Inflammatory macrophage treated with lipopolysaccharide for 1 hour (primary cell): ENCODE results near the gene KRT10.
"Not testable (repeated sequence)": the region's sequence is repeated elsewhere in the genome, so short reads cannot be mapped to it uniquely, and the experiment has no call there.

Experiments
- DNase-seq, 2 donors: peaks; one replicate each; pipeline ENCODE4 v3.0.0-alpha.2; 2020 to 2022

KRT10 gene

GRCh38 chr17:40830085-40830776, 7.8 kb upstream of the KRT10 start:
- no peak for DNase-seq

DNA sequence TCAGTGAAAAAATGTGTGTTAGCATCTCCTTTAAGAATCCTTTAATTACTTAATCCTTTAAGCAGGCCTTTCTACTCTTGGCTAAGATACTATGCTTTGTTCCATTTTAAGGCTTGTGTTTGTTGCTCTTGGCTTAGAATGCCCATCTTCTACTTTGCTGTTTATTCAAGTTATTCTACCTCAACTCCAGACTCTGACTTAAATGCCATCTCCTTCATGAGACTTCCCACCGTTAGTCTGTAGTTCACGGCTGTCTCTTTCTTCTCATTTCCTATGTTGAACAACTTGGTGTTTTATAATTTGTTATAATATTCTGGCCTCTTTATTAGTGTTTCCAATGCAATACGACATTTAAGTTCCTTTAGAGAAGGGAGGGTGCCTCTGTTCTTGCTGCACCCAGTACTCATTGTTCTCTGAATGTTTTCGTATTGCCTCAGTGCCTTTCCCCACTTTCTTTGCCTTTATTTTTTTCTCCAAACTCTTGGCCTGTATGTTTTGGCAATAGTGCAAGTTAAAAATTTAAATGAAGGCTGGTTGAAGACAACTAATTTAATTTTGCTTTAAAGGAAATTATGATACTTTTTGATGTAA, 6.1 kb upstream of the KRT10 start:
- no peak for DNase-seq

DNA sequence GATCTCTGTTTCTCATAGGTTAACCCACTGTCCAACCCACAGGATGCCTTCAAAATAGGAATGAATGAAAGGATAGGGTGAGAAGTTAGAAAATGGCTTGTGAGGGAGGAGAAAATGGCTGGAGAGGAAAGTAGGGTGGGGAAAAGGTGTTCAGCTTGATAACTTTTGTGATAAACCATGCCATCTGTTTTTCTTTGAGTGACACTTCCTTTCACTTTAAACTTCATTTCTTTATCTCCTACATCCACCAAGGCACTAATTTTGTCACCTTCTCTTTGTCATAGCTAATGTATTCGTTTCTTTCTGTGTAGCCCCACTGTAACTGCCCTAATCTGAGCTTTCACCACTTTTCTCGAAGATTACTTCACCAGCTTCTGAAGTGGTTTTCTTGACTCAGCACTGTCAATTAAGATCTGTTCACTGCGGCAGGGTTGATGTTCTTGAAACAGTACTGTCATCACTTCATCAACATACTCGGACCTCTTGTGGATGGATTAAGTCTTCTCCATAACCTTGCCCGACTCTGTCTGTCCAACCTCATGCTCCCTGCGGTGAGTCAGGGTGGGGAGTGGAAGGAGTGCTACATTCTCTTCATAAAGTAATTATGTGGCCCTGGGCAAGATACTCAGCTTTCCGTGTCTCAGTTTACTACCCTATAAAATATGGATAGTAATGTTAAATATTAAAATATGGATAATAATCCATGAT, 5.5 kb upstream of the KRT10 start:
- DNase-seq = no peak

GRCh38 chr17:40825599-40825998, 3.2 kb upstream of the KRT10 start:
- DNase-seq = no peak

DNA sequence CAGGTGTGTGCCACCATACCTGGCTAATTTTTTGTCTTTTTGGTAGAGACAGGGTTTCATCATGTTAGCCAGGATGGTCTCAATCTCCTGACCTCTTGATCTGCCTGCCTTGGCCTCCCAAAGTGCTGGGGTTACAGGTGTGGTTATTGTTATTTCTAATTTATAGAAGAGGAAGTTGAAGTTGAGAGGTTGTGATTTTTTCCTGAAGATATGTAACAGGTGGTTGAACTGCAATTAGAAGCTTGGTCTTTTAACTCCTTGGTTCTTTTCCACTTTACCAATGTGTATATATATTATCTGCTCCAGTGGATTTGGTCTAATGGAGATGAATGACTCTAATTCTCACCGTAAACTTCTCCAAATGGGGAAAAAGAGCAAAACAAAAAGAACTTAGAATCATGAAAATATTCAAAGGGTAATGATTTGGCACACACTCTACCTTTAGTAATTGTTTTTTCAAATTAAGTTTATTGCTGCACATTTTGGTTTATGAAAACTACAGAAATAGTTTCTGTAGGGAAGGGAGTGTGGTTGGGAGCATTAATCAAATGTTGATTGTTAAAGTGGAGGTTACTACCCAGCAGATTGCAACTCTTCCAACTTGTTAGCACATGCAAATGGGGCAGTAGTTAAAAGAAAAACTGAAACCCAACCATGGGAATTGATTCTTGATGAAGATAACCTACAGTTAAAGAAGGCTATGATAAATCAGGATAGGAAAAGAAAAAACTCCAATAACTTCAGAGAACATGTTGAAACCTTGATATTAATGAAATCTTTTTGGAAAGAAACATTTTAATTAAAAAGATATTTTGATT, 1.8 kb upstream of the KRT10 start:
- no peak for DNase-seq

- DNase-seq = no peak
Measured at GRCh38 chr17:40821536-40821935, 878 bp downstream of the KRT10 start.

DNA sequence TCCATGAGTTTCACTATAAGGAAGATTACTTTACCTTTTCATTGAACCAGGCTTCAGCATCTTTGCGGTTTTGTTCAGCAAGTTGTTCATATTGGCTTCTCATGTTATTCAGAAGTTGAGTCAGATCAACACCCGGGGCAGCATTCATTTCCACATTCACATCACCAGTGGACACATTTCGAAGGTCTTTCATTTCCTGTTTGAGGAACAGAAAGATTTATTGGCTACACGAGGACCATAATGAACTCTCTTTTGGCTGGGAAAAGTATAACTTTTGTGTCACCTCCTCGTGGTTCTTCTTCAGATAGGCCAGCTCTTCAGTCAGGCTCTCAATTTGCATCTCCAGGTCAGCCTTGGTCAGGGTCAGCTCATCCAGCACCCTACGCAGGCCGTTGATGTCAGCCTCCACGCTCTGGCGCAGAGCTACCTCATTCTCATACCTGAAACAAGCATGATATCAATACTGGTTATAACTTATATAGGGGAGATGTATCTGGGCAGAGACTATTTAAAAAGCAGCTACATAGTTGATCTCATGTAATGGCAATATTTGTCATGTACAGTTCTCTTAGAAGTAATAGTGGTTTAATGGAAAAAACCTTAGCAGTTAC, 2.1 kb downstream of the KRT10 start:
- DNase-seq = no peak

- DNase-seq = no peak
Measured at GRCh38 chr17:40819528-40820125, 2.8 kb downstream of the KRT10 start.

GRCh38 chr17:40818733-40819527, 3.5 kb downstream of the KRT10 start:
- DNase-seq = peak; percentile 71 to 86

DNA sequence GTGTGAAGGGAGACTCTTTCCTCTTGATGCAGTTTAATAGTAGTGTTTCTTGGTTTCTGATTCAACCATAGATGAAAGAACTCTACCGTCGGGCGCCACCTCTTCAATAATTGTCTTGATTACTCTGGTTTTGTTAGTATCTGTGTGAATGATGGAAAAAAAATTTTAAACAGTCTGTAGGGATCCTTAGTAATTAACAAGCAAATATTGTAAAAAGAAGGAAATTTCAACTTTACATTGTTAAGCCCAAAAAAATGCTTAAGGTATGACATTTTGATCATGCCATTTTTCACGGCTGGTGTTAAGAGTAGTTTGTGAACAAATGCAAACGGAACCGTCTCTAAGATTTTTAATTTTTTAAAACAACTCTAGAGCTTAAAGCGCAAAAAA, 4.1 kb downstream of the KRT10 start:
- no peak for DNase-seq

DNA sequence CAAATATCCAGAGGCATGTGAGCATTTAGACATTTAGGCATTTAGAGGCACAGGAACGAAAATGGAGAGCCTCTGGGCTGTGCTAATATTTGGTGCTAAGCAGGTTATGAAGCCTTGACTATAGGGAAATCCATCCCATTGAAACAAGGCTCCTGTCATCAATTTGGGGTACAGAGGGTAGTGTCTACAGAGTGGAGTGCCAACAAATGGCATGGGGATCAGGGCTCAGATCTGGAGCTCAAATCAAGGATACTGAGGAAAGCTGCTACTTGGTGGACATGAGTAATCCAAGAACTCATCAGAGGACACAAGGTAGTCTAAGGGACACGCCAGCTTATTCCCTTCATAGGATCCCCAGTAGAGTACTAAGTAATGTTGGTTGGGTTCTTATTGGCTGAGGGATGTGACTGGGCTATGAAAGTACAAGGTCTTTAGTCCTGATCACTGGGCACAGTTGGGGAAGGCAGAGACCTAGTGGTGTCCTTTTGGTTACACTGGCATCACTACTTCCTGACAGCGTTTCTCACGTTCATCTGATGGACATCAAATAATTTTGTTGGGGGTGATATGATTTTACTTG, 5.2 kb downstream of the KRT10 start:
- no peak for DNase-seq

DNA sequence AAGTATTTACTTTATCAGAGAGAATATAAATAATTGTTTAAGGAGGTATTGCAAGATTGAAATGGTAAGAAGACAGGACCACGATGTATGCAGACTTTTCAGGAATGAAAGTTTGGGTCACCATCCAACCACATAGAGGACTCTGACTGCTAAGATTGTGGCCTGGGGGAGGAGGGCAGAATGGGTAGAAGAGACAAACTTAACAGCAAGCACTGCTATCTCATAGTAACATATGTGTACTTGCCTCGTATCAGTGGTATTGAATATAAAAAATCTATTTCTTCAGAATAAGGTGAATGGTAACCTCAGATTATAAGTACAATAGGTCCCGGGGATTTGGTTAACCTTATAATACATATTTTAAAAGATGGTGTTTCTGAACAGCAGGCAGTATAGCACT, 5.8 kb downstream of the KRT10 start:
- no peak for DNase-seq

GRCh38 chr17:40815381-40815780, 7.0 kb downstream of the KRT10 start:
- DNase-seq = no peak

DNA sequence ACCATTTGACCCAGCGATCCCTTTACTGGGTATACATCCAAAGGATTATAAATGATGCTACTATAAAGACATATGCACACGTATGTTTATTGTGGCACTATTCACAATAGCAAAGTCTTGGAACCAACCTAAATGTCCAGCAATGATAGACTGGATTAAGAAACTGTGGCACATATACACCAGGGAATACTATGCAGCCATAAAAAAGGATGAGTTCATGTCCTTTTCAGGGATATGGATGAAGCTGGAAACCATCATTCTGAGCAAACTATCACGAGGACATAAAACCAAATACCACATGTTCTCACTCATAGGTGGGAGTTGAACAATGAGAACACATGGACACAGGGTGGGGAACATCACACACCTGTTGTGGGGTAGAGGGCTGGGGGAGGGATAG, 7.8 kb downstream of the KRT10 start:
- DNase-seq = not testable (repeated sequence)

GRCh38 chr17:40813804-40814203, 8.6 kb downstream of the KRT10 start:
- no peak for DNase-seq

DNA sequence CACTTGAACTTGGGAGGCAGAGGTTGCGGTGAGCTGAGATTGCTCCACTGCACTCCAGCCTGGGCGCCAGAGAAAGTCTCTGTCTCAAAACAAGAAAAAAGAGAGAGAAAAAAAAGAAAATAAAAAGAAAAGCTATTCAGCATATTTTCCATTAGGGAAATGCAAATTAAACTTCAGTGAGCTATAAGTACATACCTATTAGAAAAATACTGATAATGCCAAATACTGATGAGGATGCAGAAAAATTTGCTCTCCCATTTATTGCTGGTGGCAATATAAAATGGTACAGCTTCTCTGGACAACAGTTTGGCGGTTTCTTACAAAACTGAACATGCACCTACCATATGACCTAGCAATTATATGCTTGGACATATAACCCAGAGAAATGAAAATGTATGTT, 9.8 kb downstream of the KRT10 start:
- DNase-seq = no peak

DNA sequence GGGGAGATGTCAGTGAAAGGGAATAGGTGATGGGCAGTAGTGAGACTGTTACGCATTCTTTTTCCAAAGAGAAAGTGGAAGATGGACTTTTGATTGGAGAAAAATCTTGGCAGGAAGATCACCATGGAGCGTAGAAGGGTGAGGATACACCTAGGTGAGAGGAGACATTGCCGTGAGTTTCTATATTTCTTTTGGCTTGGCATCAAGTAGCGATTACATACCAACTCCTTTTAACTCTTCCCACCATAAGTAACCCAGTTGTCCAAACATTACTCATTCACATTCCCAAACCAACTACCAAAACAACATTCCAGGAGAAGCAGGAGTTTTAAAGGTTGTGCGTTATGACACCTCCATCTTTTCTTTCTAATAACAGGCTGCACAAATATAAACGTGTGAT, 11.9 kb downstream of the KRT10 start:
- no peak for DNase-seq

DNA sequence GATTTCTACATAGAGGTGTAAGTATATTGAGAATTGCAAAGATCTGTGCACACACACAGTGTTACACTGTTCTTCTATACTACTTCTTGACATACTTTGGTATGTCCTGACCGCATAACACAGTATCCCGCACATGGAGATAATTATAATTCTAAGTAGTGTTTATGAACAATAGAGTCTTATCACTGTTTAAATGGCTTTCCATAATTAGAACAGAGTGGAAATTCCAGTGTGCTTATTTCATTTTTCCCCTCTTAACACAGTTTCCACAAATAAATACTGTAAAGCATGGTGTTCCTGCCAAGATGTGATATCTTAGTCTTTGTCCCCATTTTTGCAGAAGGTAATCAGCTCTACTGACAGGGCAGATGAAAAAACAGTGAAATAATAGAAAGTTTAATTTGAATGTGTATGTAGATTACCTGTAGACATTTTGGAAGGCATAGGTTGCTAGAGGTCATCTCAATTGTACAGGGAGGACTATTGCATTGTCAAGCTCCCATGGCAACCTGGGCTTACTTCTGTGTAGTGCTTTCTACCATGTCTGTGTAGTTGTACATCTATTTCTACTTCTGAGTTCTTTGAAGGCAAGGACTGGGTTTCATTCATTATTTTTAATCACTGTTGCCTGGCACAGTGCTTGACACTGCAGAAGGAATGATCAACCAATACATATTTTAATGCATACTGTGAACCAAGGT, 12.5 kb downstream of the KRT10 start:
- DNase-seq = no peak

DNA sequence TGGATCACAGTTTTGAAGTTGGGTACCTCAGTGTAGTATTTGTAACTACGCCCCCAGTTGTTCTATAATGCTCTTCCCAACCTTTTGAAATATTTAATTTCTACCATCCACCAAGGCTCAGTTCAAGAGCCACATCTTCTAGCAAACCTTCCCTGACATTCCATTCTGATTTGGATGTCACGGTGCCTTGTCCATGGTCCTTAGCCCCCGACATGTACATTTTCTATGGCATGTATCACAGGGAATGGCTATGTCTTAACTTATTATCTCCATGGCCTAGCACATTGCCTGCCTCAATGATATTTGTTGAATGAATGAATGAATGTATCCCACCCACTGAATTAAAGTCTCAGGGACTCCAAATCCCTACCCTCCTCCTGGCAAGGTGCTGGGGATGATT, 16.3 kb downstream of the KRT10 start:
- no peak for DNase-seq

DNA sequence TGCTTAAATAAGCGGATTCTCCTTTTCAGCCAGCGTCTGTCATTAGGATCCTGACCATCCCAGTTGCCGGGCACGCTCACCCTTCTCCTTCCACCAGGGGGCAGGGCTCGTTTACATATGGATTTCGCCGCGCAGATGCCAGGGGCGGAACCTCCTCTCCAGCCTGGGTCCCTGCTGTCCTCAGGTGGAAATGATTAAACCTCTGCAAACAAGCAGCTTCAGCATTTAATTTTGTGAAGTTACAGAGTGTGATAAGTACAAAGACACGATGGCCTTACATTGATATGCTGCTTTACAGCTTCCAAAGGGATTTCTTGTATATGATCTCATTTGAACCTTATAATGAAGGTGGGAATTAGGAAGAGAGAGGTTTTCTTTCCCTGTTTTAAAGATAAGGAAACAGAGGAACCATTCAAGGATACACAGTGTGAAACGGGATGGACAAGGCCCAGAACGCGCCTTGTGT, 18.8 kb downstream of the KRT10 start:
- DNase-seq = peak; percentile 31 to 83

DNA sequence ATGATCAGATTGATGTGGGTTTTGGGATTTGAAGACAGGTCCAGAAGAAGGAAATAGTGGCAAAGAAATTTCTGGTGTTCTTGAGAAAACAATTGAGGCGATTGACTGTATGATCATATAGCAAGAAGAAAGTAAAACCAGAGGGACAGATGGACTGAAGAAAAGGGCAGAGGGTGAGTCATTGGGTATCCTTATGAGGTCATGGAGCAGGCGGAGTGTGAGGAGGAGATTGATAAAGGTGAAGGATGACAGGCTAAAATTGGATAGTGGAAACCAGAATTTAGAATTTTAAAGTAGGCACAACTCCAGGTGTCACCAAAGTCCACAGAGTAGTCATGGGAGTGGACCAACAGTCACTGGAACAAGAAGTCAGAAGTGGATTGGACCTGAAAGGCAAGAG, 21.3 kb downstream of the KRT10 start:
- DNase-seq = no peak
